HCT116 (cell line): Measurements from ENCODE around the gene NCKAP5L. TPM values are rescaled to one million over a fixed set of nuclear protein-coding genes. Genes with fewer than 3 reads are reported as not detected.

ENCODE experiments used
- ATAC-seq: fragments of 200-7000 bp; cut with Tn5 transposase; 2 replicates; pipeline ENCODE4 v1.9.1; 2020; ENCODE audit warnings: mild to moderate bottlenecking, moderate library complexity
- BruUV-seq: library from RNA; stranded (reverse); fragments of 400-500 nt; replicated peaks from 2 replicates; lab custom pipeline; 2021; lab: Mats Ljungman, UMichigan
- CTCF ChIA-PET: fragments of 300-600 bp; sonication (Branson Sonifier 250); formaldehyde crosslinking; loops from one replicate; lab custom pipeline; 2021; ENCODE audit warnings: antibody characterized with exemption; lab: Charles Lee
- POLR2A ChIA-PET: fragments of 300-600, 350-600 bp; sonication (Branson Sonifier 250); formaldehyde crosslinking; loops from one replicate; lab custom pipeline; 2021; ENCODE audit warnings: antibody characterized with exemption; lab: Charles Lee
- RAD21 ChIA-PET, 2 experiments: fragments of 300-600 bp; sonication (Branson Sonifier 250); formaldehyde crosslinking; loops; one replicate each; lab custom pipeline; 2023; ENCODE audit warnings: low total read pairs in 2 of 2; ENCODE audit not compliant: uncharacterized antibody in 2 of 2, unreplicated experiment in 2 of 2, low non-redundant PET in 1 of 2; lab: Charles Lee
- DNase-seq: peaks from one replicate; pipeline ENCODE4 v3.0.0-alpha.2; 2010; ENCODE audit warnings: low read depth, low spot score
- H2AFZ ChIP-seq: fragments of 200-600 bp; shearing (Covaris generic), sonication (generic); 2 replicates; pipeline ENCODE4 v1.6.1; 2017; ENCODE audit warnings: low read depth, mixed run types, mixed read lengths, antibody characterized with exemption, low read length; ENCODE audit not compliant: poor library complexity, severe bottlenecking
- H3K27ac ChIP-seq: 2 replicates; pipeline ENCODE4 v1.5.1; 2012; ENCODE audit warnings: low read depth, low read length
- H3K27me3 ChIP-seq: fragments of 200-600 bp; sonication (generic); 2 replicates; pipeline ENCODE4 v1.6.1; 2016; ENCODE audit warnings: mixed run types, low read length, mixed read lengths; ENCODE audit not compliant: insufficient read depth
- H3K36me3 ChIP-seq, 2 experiments: fragments of 200-500 bp in 1 of 2; fragments of 200-600 bp in 1 of 2; sonication (Bioruptor generic) in 1 of 2; sonication (generic) in 1 of 2; 2 replicates each; pipeline versions ENCODE4 v1.5.1 to v1.6.1; 2014 to 2016; ENCODE audit warnings: low read length in 2 of 2, inconsistent platforms in 1 of 2, mixed read lengths in 1 of 2, mixed run types in 1 of 2; ENCODE audit not compliant: insufficient read depth in 2 of 2, control insufficient read depth in 1 of 2
- H3K4me1 ChIP-seq, 2 experiments: fragments of 200-600 bp in 1 of 2; sonication (generic) in 1 of 2; 2 replicates each; pipeline versions ENCODE4 v1.5.1 to v1.6.1; 2012 to 2017; ENCODE audit warnings: low read length in 2 of 2, inconsistent platforms in 1 of 2, mild to moderate bottlenecking in 1 of 2, mixed read lengths in 1 of 2, mixed run types in 1 of 2, moderate library complexity in 1 of 2; ENCODE audit not compliant: insufficient read depth in 2 of 2, control insufficient read depth in 1 of 2
- H3K4me2 ChIP-seq: fragments of 200-600 bp; sonication (generic); 2 replicates; pipeline ENCODE4 v1.6.1; 2017; ENCODE audit warnings: mixed run types, low read length, mixed read lengths
- H3K4me3 ChIP-seq, 2 experiments: fragments of 200-600 bp in 1 of 2; sonication (generic) in 1 of 2; replicated peaks in 1 of 2; 2 replicates each; pipeline ENCODE4 v1.5.1; 2011 to 2016; ENCODE audit warnings: low read length in 2 of 2, control low read depth in 1 of 2, low read depth in 1 of 2, mild to moderate bottlenecking in 1 of 2, mixed read lengths in 1 of 2, mixed run types in 1 of 2
- H3K79me2 ChIP-seq: fragments of 200-600 bp; sonication (generic); 2 replicates; pipeline ENCODE4 v1.6.1; 2017; ENCODE audit warnings: mild to moderate bottlenecking, mixed run types, low read length, moderate library complexity, mixed read lengths; ENCODE audit not compliant: insufficient read depth
- H3K9ac ChIP-seq: fragments of 200-600 bp; sonication (generic); 2 replicates; pipeline ENCODE4 v1.6.1; 2016; ENCODE audit warnings: low read length, mixed read lengths
- H3K9me2 ChIP-seq: fragments of 200-600 bp; sonication (generic), shearing (Covaris generic); 2 replicates; pipeline ENCODE4 v1.6.1; 2017; ENCODE audit warnings: mixed run types, mild to moderate bottlenecking, moderate library complexity; ENCODE audit not compliant: insufficient read depth
- H3K9me3 ChIP-seq, 2 experiments: fragments of 200-500 bp in 1 of 2; fragments of 200-600 bp in 1 of 2; sonication (Bioruptor generic) in 1 of 2; sonication (generic) in 1 of 2; 2 replicates each; pipeline ENCODE4 v1.6.1; 2014 to 2017; ENCODE audit warnings: low read length in 2 of 2, mixed read lengths in 2 of 2, inconsistent platforms in 1 of 2, low read depth in 1 of 2, mild to moderate bottlenecking in 1 of 2, mixed run types in 1 of 2, moderate library complexity in 1 of 2; ENCODE audit not compliant: control insufficient read depth in 1 of 2, insufficient read depth in 1 of 2
- H4K20me1 ChIP-seq: fragments of 200-600 bp; sonication (generic), shearing (Covaris generic); 2 replicates; pipeline ENCODE4 v1.6.1; 2017; ENCODE audit warnings: mixed run types, mild to moderate bottlenecking, moderate library complexity; ENCODE audit not compliant: insufficient read depth
- CEBPB ChIP-seq: IDR thresholded peaks from 2 replicates; pipeline ENCODE4 v1.6.1; 2012; ENCODE audit warnings: low read depth
- CTCF ChIP-seq, 3 experiments: fragments of 200-600 bp in 1 of 3; sonication (generic) in 1 of 3; IDR thresholded peaks in 2 of 3; conservative IDR thresholded peaks in 1 of 3; 2 replicates each; pipeline ENCODE4 v1.5.1; 2012 to 2017; ENCODE audit warnings: low read depth in 2 of 3, low read length in 2 of 3, antibody characterized with exemption in 1 of 3, borderline replicate concordance in 1 of 3, control low read depth in 1 of 3, mild to moderate bottlenecking in 1 of 3, mixed read lengths in 1 of 3, mixed run types in 1 of 3, moderate library complexity in 1 of 3; ENCODE audit not compliant: insufficient read depth in 1 of 3
- EGR1 ChIP-seq: IDR thresholded peaks from 2 replicates; pipeline ENCODE4 v1.6.1; 2012; ENCODE audit warnings: low read depth
- ELF1 ChIP-seq: IDR thresholded peaks from 2 replicates; pipeline ENCODE4 v1.6.1; 2012; ENCODE audit warnings: low read depth, borderline replicate concordance
- EZH2 ChIP-seq: fragments of 200-600 bp; sonication (generic); IDR thresholded peaks from 2 replicates; pipeline ENCODE4 v1.6.1; 2017; ENCODE audit warnings: antibody characterized with exemption, mixed run types
- EZH2phosphoT487 ChIP-seq: fragments of 200-600 bp; IDR thresholded peaks from 2 replicates; pipeline ENCODE4 v1.6.1; 2018; ENCODE audit warnings: antibody characterized with exemption, borderline replicate concordance
- FOSL1 ChIP-seq: IDR thresholded peaks from 2 replicates; pipeline ENCODE4 v1.6.1; 2012; ENCODE audit warnings: low read depth
- JUND ChIP-seq: IDR thresholded peaks from 2 replicates; pipeline ENCODE4 v1.6.1; 2012
- MAX ChIP-seq: IDR thresholded peaks from 2 replicates; pipeline ENCODE4 v1.6.1; 2012
- POLR2A ChIP-seq: IDR thresholded peaks from 2 replicates; pipeline ENCODE4 v1.7.0; 2011; ENCODE audit warnings: borderline replicate concordance; ENCODE audit not compliant: insufficient read depth, insufficient read length; ENCODE audit errors: extremely low read depth
- POLR2AphosphoS5 ChIP-seq: IDR thresholded peaks from 2 replicates; pipeline ENCODE4 v1.6.1; 2011; ENCODE audit warnings: mild to moderate bottlenecking, low read depth, low read length, moderate library complexity
- RAD21 ChIP-seq: IDR thresholded peaks from 2 replicates; pipeline ENCODE4 v1.6.1; 2012; ENCODE audit warnings: low read depth, mild to moderate bottlenecking
- ZBTB33 ChIP-seq: IDR thresholded peaks from 2 replicates; pipeline ENCODE4 v1.6.1; 2011; ENCODE audit warnings: mild to moderate bottlenecking, low read length, moderate library complexity; ENCODE audit not compliant: insufficient replicate concordance; ENCODE audit errors: extremely low read depth
- ZFX ChIP-seq: fragments of 450-650 bp; IDR thresholded peaks from 2 replicates; pipeline ENCODE4 v1.6.1; 2017
- intact Hi-C: fragments of 100-400 bp; cut with micrococcal nuclease; formaldehyde crosslinking; loops from 2 replicates; pipeline ENCODE4 v1.10.0; 2022
- total RNA-seq: library from RNA; stranded (reverse); gene quantifications from one replicate; pipeline ENCODE4 v1.2.1, GENCODE V29; 2021; ENCODE audit not compliant: unreplicated experiment

The NCKAP5L gene
- total RNA-seq, 1 experiment from 2014 or later, result 12.1 TPM

DNA sequence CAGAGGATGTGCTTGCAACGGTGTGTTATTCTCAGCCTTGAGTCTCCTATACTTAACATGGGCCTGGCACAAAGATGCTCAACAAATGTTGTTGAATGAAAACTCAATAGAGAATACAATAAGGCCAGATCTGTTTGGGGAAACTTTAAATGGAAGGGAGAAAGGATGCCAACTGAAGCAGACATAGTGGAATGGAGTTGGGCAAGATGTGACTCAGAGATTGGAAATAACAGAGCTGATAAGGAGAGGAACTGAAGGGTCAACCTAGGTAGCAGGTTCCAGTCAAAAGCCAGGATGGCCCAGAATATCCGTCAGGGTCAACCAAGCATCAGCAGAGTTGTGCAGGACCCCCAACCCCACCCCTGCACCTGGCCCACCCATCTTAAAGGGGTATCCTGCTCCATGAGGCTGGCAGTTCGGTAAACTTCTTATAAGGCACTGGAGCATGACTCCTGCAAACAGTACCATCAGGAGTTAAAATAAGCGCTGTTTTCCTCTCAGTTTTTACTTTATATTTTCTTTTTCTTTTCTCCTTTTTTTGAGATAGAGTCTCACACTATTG lies 15.7 kb upstream of the NCKAP5L start:
- Histone ChIP-seq H3K9me3 (no peaks in the 10 kb centered on the region), H4K20me1 (no peaks in the 10 kb centered on the region), H2AFZ (no peak overlapping the region), H3K4me3 (no peak overlapping the region; a peak in 1 of 4 replicates), H3K9ac (peak overlapping the region; percentile 97; the same call in 1 of the 2 replicates), H3K4me1 (peaks cover 12 to 19% of the 10 kb centered on the region in 2 experiments; a peak in 3 of 4 replicates), H3K27ac (peak overlapping the region; percentile 90; the same call in 1 of the 2 replicates), H3K4me2 (peak overlapping the region; percentile 97), H3K9me2 (0 out of 2 replicates have a peak, but pooled peaks cover 8% of the 10 kb centered on the region), H3K79me2 (peaks cover 18% of the 10 kb centered on the region), H3K27me3 (no peaks in the 10 kb centered on the region), H3K36me3 (no peaks in the 10 kb centered on the region)
- ChIA-PET CTCF (interaction anchor here (1.5 kb wide), 1 partner anchor 66 kb away, joined by 5 read pairs; no protein-coding TSS in a partner anchor), POLR2A (interaction anchor here (1.7 to 1.8 kb wide), 2 partner anchors 15 to 103 kb away, joined by 7 to 9 read pairs; partner anchors contain the start of genes NCKAP5L and TMBIM6), RAD21 (no interaction called here)
- intact Hi-C loops, result no loop called here
- DNase-seq, result no peak
- ATAC-seq, result no peak
- TF ChIP-seq ELF1 (no peak), EZH2phosphoT487 (no peak), EGR1 (no peak), POLR2AphosphoS5 (no peak), RAD21 (no peak), POLR2A (no peak)
- BruUV-seq, result no TSS peak

DNA sequence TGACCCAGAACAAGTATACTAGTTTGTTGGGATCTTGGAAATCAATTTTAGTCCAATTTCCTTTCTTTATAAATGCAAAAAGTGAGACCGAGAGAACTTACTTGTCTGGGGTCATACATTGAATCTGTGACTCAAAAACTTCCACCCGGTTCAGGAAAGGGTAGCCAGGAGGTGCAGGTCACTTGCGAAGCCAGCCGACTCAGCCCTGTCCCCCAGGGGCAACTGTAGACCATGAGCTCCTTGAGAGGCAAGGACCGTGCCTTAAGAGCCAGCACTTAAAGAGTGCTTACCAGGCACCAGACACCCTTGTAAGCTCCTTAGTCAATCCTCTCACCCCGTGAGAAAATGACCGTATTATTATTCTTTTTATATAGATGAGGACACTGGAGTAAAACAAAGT lies 15.2 kb upstream of the NCKAP5L start:
- ATAC-seq (no peak), DNase-seq (no peak)
- peak overlapping the region; percentile 85 to 95 for H3K4me3 ChIP-seq
- H2AFZ ChIP-seq, result no peak overlapping the region
- BruUV-seq, result TSS peak; percentile 96
- peak overlapping the region; percentile 97 for H3K4me2 ChIP-seq
- H3K36me3 ChIP-seq, result no peaks in the 10 kb centered on the region
- POLR2A ChIA-PET, result interaction anchor here (0.9 to 1.8 kb wide), 3 partner anchors 8 to 102 kb away, joined by 4 to 9 read pairs (median 7); partner anchors contain the start of genes NCKAP5L and TMBIM6
- H3K9me2 ChIP-seq, result 0 out of 2 replicates have a peak, but pooled peaks cover 3% of the 10 kb centered on the region
- H3K9ac ChIP-seq, result peak overlapping the region; percentile 97
- RAD21 ChIA-PET, result no interaction called here
- H3K9me3 ChIP-seq, result no peaks in the 10 kb centered on the region
- peaks cover 18% of the 10 kb centered on the region for H3K79me2 ChIP-seq
- no peaks in the 10 kb centered on the region for H4K20me1 ChIP-seq
- H3K27ac ChIP-seq, result peak overlapping the region; percentile 90
- CTCF ChIA-PET, result interaction anchor here (0.5 to 1.8 kb wide), 4 partner anchors 66 to 241 kb away, joined by 3 to 5 read pairs (median 4); partner anchors contain the start of gene SMARCD1
- TF ChIP-seq JUND (no peak), EGR1 (no peak), ZFX (no peak), EZH2phosphoT487 (no peak), POLR2AphosphoS5 (no peak), ZBTB33 (no peak), CTCF (IDR thresholded peaks at IDR 0.05 in 2 of 3, conservative IDR thresholded peaks at IDR 0.05 in 1 of 3; ENCODE audit: borderline replicate concordance in 1 of 3, insufficient read depth in 1 of 3, low read depth in 2 of 3, low read length in 2 of 3) (no peak), EZH2 (no peak), MAX (no peak), CEBPB (no peak), RAD21 (no peak), FOSL1 (no peak), POLR2A (no peak)
- no peaks in the 10 kb centered on the region for H3K27me3 ChIP-seq
- H3K4me1 ChIP-seq, result peaks cover 12 to 19% of the 10 kb centered on the region in 2 experiments; a peak in 3 of 4 replicates
- intact Hi-C loops, result no loop called here
